Spleen (tissue), 11 donors: ENCODE measurements around the gene DAPK1. TPM values are rescaled to one million over a fixed set of nuclear protein-coding genes. Genes with fewer than 3 reads are reported as not detected.
A peak's percentile ranks its signal among the peaks of the same experiment; 100 is the strongest.

ENCODE experiments used
- DNase-seq: peaks from one replicate; pipeline ENCODE4 v3.0.0-alpha.2; 2020
- H3K27ac ChIP-seq, 8 donors: fragments of 200-600 bp; sonication (generic) in 7 of 8; 1 replicate in 4 of 8; 2 replicates in 4 of 8; pipeline versions ENCODE4 v1.5.0 to v1.8.0; 2016 to 2021; ENCODE audit warnings: inconsistent platforms in 4 of 8, mild to moderate bottlenecking in 4 of 8, moderate library complexity in 1 of 8
- H3K27me3 ChIP-seq, 7 donors: fragments of 200-600 bp; sonication (generic) in 6 of 7; replicated peaks in 1 of 7; 1 replicate in 4 of 7; 2 replicates in 3 of 7; pipeline versions ENCODE4 v1.5.0 to v1.8.0; 2016 to 2021; ENCODE audit warnings: inconsistent platforms in 3 of 7, mild to moderate bottlenecking in 1 of 7
- H3K36me3 ChIP-seq, 6 donors: fragments of 200-600 bp; sonication (generic) in 5 of 6; 1 replicate in 4 of 6; 2 replicates in 2 of 6; pipeline versions ENCODE4 v1.5.0 to v1.8.0; 2016 to 2021; ENCODE audit warnings: inconsistent platforms in 2 of 6
- H3K4me1 ChIP-seq, 6 donors: fragments of 200-600 bp; sonication (generic) in 5 of 6; 1 replicate in 3 of 6; 2 replicates in 3 of 6; pipeline versions ENCODE4 v1.5.0 to v1.8.0; 2016 to 2021; ENCODE audit warnings: inconsistent platforms in 3 of 6
- H3K4me3 ChIP-seq, 8 donors: fragments of 200-600 bp; sonication (generic) in 7 of 8; 1 replicate in 4 of 8; 2 replicates in 4 of 8; pipeline versions ENCODE4 v1.5.0 to v1.8.0; 2016 to 2021; ENCODE audit warnings: inconsistent platforms in 4 of 8, mild to moderate bottlenecking in 4 of 8, moderate library complexity in 2 of 8
- H3K9me3 ChIP-seq, 8 donors: fragments of 200-600 bp; sonication (generic) in 7 of 8; 1 replicate in 4 of 8; 2 replicates in 4 of 8; pipeline versions ENCODE4 v1.5.0 to v1.8.0; 2016 to 2021; ENCODE audit warnings: inconsistent platforms in 4 of 8
- CTCF ChIP-seq, 11 experiments: fragments of 200-600 bp in 7 of 11; fragments of 450-650 bp in 4 of 11; sonication (generic) in 4 of 11; IDR thresholded peaks in 8 of 11; conservative IDR thresholded peaks in 3 of 11; 1 replicate in 7 of 11; 2 replicates in 4 of 11; pipeline versions ENCODE4 v1.4.0 to v1.8.0; 2016 to 2021; ENCODE audit warnings: antibody characterized with exemption in 11 of 11, inconsistent platforms in 4 of 11, mild to moderate bottlenecking in 1 of 11
- POLR2A ChIP-seq, 3 donors: fragments of 450-650 bp; IDR thresholded peaks; one replicate each; pipeline ENCODE4 v1.5.1; 2017; ENCODE audit warnings: antibody characterized with exemption in 3 of 3, mild to moderate bottlenecking in 1 of 3
- POLR2AphosphoS5 ChIP-seq, 3 donors: sonication (generic); formaldehyde crosslinking; IDR thresholded peaks; one replicate each; pipeline ENCODE4 v1.5.1; 2017; ENCODE audit warnings: antibody characterized with exemption in 3 of 3
- WGBS, 5 donors: extraction: QIAGEN DNeasy Blood & Tissue Kit in 3 of 5; methylation state at CpG; one replicate each; pipeline versions ENCODE4 v1.1.5 to v1.1.7; 2013 to 2018; 5-methylcytosine and 5-hydroxymethylcytosine counted together
- intact Hi-C: fragments of 100-400 bp; cut with DNase I; formaldehyde crosslinking; loops from one replicate; pipeline ENCODE4 v1.15.0; 2023; ENCODE audit warnings: low total_unique reads
- polyA plus RNA-seq, 3 donors: library from polyadenylated mRNA; stranded (reverse); fragments of 200-250 nt; gene quantifications; one replicate each; pipeline ENCODE4 v1.2.1, GENCODE V29; 2013
- total RNA-seq, 7 donors: library from RNA; depleted of rRNA in 3 of 7; stranded (reverse); fragments of >200 nt in 3 of 7; fragmentation: NEBNext Ultra II Directional in 4 of 7; extraction: Animal tissue kit (Norgen Biotek cat#: 25700) in 4 of 7; gene quantifications; one replicate each; pipeline versions ENCODE4 v1.1.0 to v1.2.1, GENCODE V29; 2016 to 2021
- donor health status: healthy with polysubstance abuse.
- donor health status: DM: no; HTN: no; CAD: no; lungs with moderate emphysema.
- donor health status: DM: no; HTN: no; CAD: no.
- donor health status: Bipolar disorder and iron deficiency.
- donor health status: healthy.
- donor health status: DM: no; HTN: no; CAD: no.
- donor health status: DM: yes; HTN: yes; CAD: no.

Gene DAPK1
- total and polyA plus RNA-seq, 10 donors, result 6.4 to 126 (median 102) TPM

- peaks cover 0 to 10% (median 0%) of the 10 kb centered on the region in 6 donors for H3K36me3 ChIP-seq
- H3K9me3 ChIP-seq, result peaks cover 0 to 8% (median 0%) of the 10 kb centered on the region in 8 donors
- no peak overlapping the region for H3K4me3 ChIP-seq
- no peaks in the 10 kb centered on the region for H3K4me1 ChIP-seq
- WGBS, 5 donors, result 84 to 97% (median 93%) methylated on average over 3 of the region's 3 CpGs
- intact Hi-C loops, result no loop called here
- no peak for DNase-seq
- no peak overlapping the region for H3K27ac ChIP-seq
- H3K27me3 ChIP-seq, result no peaks in the 10 kb centered on the region
- TF ChIP-seq POLR2AphosphoS5 (IDR thresholded peaks at IDR 0.05), result no peak
- no peak for TF ChIP-seq CTCF (IDR thresholded peaks at IDR 0.05 in 8 of 11, conservative IDR thresholded peaks at IDR 0.05 in 3 of 11)
- TF ChIP-seq POLR2A (IDR thresholded peaks at IDR 0.05), result no peak
Measured at GRCh38 chr9:87630266-87630665, 132.6 kb downstream of the DAPK1 start.

DNA sequence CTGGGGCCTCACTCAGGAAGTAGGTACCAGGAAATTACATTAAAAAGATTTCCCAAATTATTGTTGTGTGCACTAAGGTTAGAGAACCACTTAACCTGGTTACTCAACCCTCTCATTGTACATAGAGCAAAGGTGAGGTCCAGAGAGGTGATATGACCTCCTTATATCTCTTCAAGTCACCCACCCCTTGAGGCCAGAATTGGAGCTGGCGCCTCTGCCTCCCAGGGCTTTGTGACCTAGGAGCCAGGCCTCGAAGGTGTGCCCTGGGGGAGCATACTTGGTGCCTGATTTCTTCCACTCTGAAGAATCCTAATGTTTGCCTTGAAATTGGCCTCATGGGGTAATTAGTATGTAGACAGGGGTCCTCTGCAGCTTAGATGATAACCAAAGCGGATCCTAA lies 133.2 kb downstream of the DAPK1 start:
- H3K4me1 ChIP-seq, result no peaks in the 10 kb centered on the region
- intact Hi-C loops, result no loop called here
- H3K4me3 ChIP-seq, result no peak overlapping the region
- DNase-seq, result no peak
- 75 to 94% (median 92%) methylated on average over 3 of the region's 3 CpGs for WGBS, 5 donors
- TF ChIP-seq CTCF (IDR thresholded peaks at IDR 0.05 in 8 of 11, conservative IDR thresholded peaks at IDR 0.05 in 3 of 11) (no peak), POLR2A (IDR thresholded peaks at IDR 0.05) (no peak), POLR2AphosphoS5 (IDR thresholded peaks at IDR 0.05) (no peak)
- no peaks in the 10 kb centered on the region for H3K27me3 ChIP-seq
- peaks cover 0 to 10% (median 0%) of the 10 kb centered on the region in 6 donors for H3K36me3 ChIP-seq
- no peak overlapping the region for H3K27ac ChIP-seq
- H3K9me3 ChIP-seq, result peaks cover 0 to 8% (median 0%) of the 10 kb centered on the region in 8 donors

DNA sequence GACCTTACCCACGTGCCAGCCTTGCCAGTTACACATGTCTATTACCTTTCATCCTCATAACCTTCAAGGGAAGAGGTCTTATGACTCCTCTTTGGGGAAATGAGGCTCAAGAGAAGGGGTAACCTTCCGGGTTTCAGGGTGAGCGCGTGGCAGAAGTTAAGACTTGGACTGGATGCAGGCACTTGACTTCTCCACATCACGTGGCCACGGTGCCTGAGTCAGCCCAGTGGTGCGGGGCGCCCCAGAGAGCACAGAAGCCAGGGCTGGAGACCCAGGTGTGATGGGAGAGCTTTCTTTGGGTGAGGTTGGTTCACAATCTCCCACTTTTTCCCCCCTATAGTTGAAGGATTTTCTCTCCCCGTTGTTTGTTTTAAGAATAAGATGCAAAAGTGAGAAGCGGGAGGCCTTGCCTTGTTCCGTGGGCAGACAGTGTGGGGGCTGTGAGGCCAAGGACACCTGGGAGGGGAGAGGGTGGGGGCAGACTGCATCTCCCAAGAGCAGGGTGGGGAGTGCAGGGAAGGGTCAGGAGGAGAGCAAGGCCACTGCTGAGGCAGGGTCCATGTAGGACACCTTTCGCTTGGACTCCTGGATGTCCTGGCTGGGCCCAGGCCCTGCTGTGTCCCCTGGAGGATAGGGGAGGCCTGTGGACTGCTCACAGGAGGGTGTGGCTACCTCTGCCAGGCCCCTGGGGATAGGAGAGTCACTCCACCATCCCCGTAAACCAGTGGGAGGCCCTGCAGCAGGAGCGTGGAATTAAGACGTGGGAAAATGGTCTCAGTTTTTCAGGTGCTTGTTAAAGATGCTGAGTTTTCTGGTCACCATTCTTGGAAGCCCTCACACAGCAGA lies 138.2 kb downstream of the DAPK1 start:
- H3K4me3 ChIP-seq, result no peak overlapping the region
- intact Hi-C loops, result no loop called here
- TF ChIP-seq CTCF (IDR thresholded peaks at IDR 0.05 in 8 of 11, conservative IDR thresholded peaks at IDR 0.05 in 3 of 11) (no peak), POLR2AphosphoS5 (IDR thresholded peaks at IDR 0.05) (no peak), POLR2A (IDR thresholded peaks at IDR 0.05) (no peak)
- H3K36me3 ChIP-seq, result peaks cover 0 to 23% (median 0%) of the 10 kb centered on the region in 6 donors
- no peaks in the 10 kb centered on the region for H3K4me1 ChIP-seq
- 87 to 95% (median 90%) methylated on average over 15 of the region's 15 CpGs for WGBS, 5 donors
- DNase-seq, result no peak
- no peaks in the 10 kb centered on the region for H3K9me3 ChIP-seq
- peak overlapping the region in 2 of 8 donors; percentile 16 to 36 for H3K27ac ChIP-seq
- no peaks in the 10 kb centered on the region for H3K27me3 ChIP-seq

DNA sequence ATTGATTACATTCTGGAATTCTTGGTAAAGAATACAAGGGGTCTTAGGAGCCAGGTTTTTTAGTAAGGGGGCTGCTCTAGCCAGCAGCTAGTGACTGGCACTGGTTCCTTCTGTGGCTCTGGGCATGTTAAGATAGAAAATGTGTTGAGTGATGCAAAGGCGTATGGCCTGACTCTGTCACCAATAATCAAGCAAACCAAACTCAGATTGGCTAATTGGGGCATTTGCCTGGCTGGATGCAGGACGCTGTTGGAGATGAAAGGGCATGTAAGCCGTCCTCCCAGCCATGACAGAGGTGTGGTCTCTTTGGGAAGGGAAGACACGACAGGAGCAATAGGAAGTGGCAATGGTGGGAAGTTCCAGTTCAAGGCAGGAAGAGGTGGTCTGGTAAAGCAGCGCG lies 140.6 kb downstream of the DAPK1 start:
- TF ChIP-seq POLR2AphosphoS5 (IDR thresholded peaks at IDR 0.05), result no peak
- no peak for TF ChIP-seq POLR2A (IDR thresholded peaks at IDR 0.05)
- TF ChIP-seq CTCF (IDR thresholded peaks at IDR 0.05 in 8 of 11, conservative IDR thresholded peaks at IDR 0.05 in 3 of 11), result no peak
- Histone ChIP-seq H3K27ac (no peak overlapping the region), H3K27me3 (no peaks in the 10 kb centered on the region), H3K4me1 (no peaks in the 10 kb centered on the region), H3K4me3 (no peak overlapping the region), H3K36me3 (peaks cover 0 to 33% (median 0%) of the 10 kb centered on the region in 6 donors), H3K9me3 (no peaks in the 10 kb centered on the region)
- 81 to 90% (median 86%) methylated on average over 6 of the region's 6 CpGs for WGBS, 5 donors
- no peak for DNase-seq
- intact Hi-C loops, result no loop called here
